Measurements from ENCODE around the gene PLXND1. TPM values are rescaled to one million over a fixed set of nuclear protein-coding genes. Genes with fewer than 3 reads are reported as not detected.

The PLXND1 gene
- total and polyA plus RNA-seq, 2 donors (not counting 1 experiment from before 2014, with no cell fraction given): 3.3 to 74.4 TPM

DNA sequence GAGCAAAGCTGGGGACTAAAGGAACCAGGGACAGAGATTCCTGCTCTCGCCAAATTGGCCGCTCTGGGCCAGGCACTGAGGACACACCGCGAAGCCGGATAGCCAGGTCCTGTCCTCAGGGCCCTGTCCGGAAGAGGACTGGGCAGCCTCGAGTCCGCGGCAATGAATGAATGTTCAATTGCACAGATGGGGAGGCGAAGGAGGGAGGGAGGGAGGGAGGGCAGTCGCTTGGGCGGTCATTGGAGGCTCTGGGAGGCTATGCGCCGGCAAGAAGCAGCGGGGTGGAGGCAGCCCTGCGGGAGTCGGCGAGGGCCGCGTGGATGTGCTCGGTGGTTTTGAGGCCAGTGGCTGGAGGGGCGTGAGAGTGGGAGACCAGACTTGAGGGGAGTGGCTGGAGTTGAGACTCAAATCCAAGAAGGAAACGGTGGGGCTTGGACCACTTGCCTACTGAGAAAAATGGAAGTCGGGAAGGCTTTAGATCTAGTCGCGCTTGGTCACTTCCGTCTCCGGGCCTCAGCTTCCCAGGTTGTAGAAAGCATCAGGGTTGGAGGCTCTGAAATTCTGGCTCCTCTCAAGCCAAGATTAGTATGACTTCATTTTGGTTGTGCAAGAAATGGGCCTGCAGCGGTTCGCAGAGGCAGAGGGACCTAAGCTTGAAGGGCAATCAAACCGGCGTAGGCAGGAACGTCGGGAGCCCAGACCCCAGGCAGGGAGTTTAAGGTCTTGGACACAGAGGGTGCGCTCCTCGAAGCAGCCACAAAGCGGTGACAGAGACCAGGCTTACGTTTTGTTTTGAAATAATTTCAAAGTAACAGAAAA lies 21.1 kb upstream of the PLXND1 start:
- Histone ChIP-seq H2AFZ (ENCODE audit: insufficient read depth, low read depth, low read length, poor library complexity, severe bottlenecking) (peak overlapping the region; percentile 91), H3K4me1 (ENCODE audit: control insufficient read depth in 2 of 2, insufficient read depth in 2 of 2, low read length in 2 of 2) (peaks cover 5 to 18% of the 10 kb centered on the region in 2 donors), H3K4me3 (ENCODE audit: control extremely low read depth in 1 of 5, extremely low read depth in 1 of 5, insufficient read depth in 1 of 5, low read depth in 2 of 5, low read length in 4 of 5) (peak overlapping the region; percentile 49 to 86 (median 72)), H3K9me3 (ENCODE audit: control extremely low read depth in 1 of 3, control insufficient read depth in 2 of 3, insufficient read depth in 1 of 3, low read length in 2 of 3) (no peaks in the 10 kb centered on the region), H3K9ac (ENCODE audit: low read length) (peak overlapping the region; percentile 81), H4K20me1 (ENCODE audit: control insufficient read depth, insufficient read depth, low read length, poor library complexity, severe bottlenecking) (no peaks in the 10 kb centered on the region), H3K36me3 (replicated peaks in 1 of 2; ENCODE audit: control extremely low read depth in 1 of 2, control insufficient read depth in 1 of 2, extremely low read depth in 1 of 2, insufficient read depth in 2 of 2, low read length in 1 of 2) (no peaks in the 10 kb centered on the region), H3K27me3 (replicated peaks in 1 of 4; ENCODE audit: control extremely low read depth in 1 of 4, control insufficient read depth in 3 of 4, insufficient read depth in 4 of 4, low read length in 3 of 4) (no peaks in the 10 kb centered on the region), H3K4me2 (replicated peaks; ENCODE audit: low read depth, low read length, poor library complexity, severe bottlenecking) (peak overlapping the region; percentile 100), H3K79me2 (ENCODE audit: control insufficient read depth, insufficient read depth, low read length) (no peaks in the 10 kb centered on the region), H3K27ac (ENCODE audit: low read length in 2 of 2) (peak overlapping the region in 1 of 2 donors; percentile 37)
- Mint-ChIP-seq H3K4me1 (peaks cover 17% of the 10 kb centered on the region), H3K27me3 (no peaks in the 10 kb centered on the region), H3K4me3 (peak overlapping the region; percentile 98), H3K27ac (peak overlapping the region; percentile 88), H3K9me3 (ENCODE audit: insufficient read depth) (no peaks in the 10 kb centered on the region)
- 1% methylated on average over 34 of the region's 38 CpGs for WGBS (ENCODE audit: insufficient coverage)
- ChIA-PET POLR2A (interaction anchor here (0.6 to 2.3 kb wide), 6 partner anchors 22 to 472 kb away, joined by 3 to 24 read pairs (median 4); no protein-coding TSS in a partner anchor), CTCF (interaction anchor here (0.5 to 6.3 kb wide), 26 partner anchors 9 to 478 kb away, joined by 3 to 85 read pairs (median 4); partner anchors contain the start of gene TMCC1)
- peak; percentile 52 for ATAC-seq (ENCODE audit: low read depth)
- TF ChIP-seq CTCF (IDR thresholded peaks at IDR 0.05) (peak; percentile 77), EZH2 (IDR thresholded peaks at IDR 0.05; ENCODE audit: borderline replicate concordance, insufficient read depth, low read depth, low read length, poor library complexity, severe bottlenecking) (no peak)
- peak; percentile 78 for DNase-seq
- intact Hi-C loops (cut with micrococcal nuclease): loop anchor here (1.0 to 5.0 kb wide), 8 partner anchors 21 to 485 kb away; partner anchors contain the start of genes IFT122, PLXND1 and TMCC1
